HepG2 (cell line): ENCODE measurements around the gene PRKCSH. TPM values are rescaled to one million over a fixed set of nuclear protein-coding genes. Genes with fewer than 3 reads are reported as not detected.

Experiments
- CAMTA2 ChIP-seq: sonication (generic); formaldehyde crosslinking; IDR thresholded peaks from 2 replicates; pipeline ENCODE4 v1.4.0; 2020; ENCODE audit warnings: mild to moderate bottlenecking, missing genetic modification reagents, borderline replicate concordance
- DZIP1 ChIP-seq: sonication (generic); formaldehyde crosslinking; IDR thresholded peaks from 2 replicates; pipeline ENCODE4 v1.5.0; 2020; ENCODE audit warnings: mild to moderate bottlenecking, missing genetic modification reagents
- E2F2 ChIP-seq: sonication (generic); formaldehyde crosslinking; IDR thresholded peaks from 2 replicates; pipeline ENCODE4 v1.4.0; 2020; ENCODE audit warnings: missing genetic modification reagents, borderline replicate concordance
- FOXK2 ChIP-seq: fragments of 450-650 bp; IDR thresholded peaks from 2 replicates; pipeline ENCODE4 v1.6.1; 2016
- HDAC6 ChIP-seq: fragments of 200-600 bp; sonication (generic); IDR thresholded peaks from 2 replicates; pipeline ENCODE4 v1.7.0; 2017; ENCODE audit warnings: mild to moderate bottlenecking, antibody characterized with exemption, low read length, low read depth
- HOXA3 ChIP-seq: sonication (generic); formaldehyde crosslinking; IDR thresholded peaks from 2 replicates; pipeline ENCODE4 v1.5.0; 2020; ENCODE audit warnings: missing genetic modification reagents
- HOXA9 ChIP-seq: sonication (generic); formaldehyde crosslinking; IDR thresholded peaks from 2 replicates; pipeline ENCODE4 v1.8.1; 2022; ENCODE audit warnings: missing genetic modification reagents, mild to moderate bottlenecking, moderate library complexity, borderline replicate concordance
- HOXD1 ChIP-seq: sonication (generic); formaldehyde crosslinking; IDR thresholded peaks from 2 replicates; pipeline ENCODE4 v1.5.0; 2020; ENCODE audit warnings: missing genetic modification reagents
- KLF11 ChIP-seq: IDR thresholded peaks from 2 replicates; pipeline ENCODE4 v1.6.1; 2016; ENCODE audit warnings: missing compliant biosample characterization
- KLF12 ChIP-seq: sonication (generic); formaldehyde crosslinking; IDR thresholded peaks from 2 replicates; pipeline ENCODE4 v1.4.0; 2020; ENCODE audit warnings: missing genetic modification reagents, borderline replicate concordance
- MAFF ChIP-seq: IDR thresholded peaks from 2 replicates; pipeline ENCODE4 v1.6.1; 2011; ENCODE audit warnings: low read depth, low read length, improper control_type of control experiment
- MAZ ChIP-seq, 2 experiments: sonication (generic) in 1 of 2; formaldehyde crosslinking in 1 of 2; IDR thresholded peaks; 2 replicates each; pipeline versions ENCODE4 v1.5.0 to v1.6.1; 2012 to 2020; ENCODE audit warnings: low read depth in 2 of 2, mild to moderate bottlenecking in 2 of 2, borderline replicate concordance in 1 of 2, improper control_type of control experiment in 1 of 2, low read length in 1 of 2, missing genetic modification reagents in 1 of 2, moderate library complexity in 1 of 2
- MXD1 ChIP-seq: sonication (generic); formaldehyde crosslinking; IDR thresholded peaks from 2 replicates; pipeline ENCODE4 v1.4.0; 2020; ENCODE audit warnings: mild to moderate bottlenecking, missing genetic modification reagents
- MYC ChIP-seq: sonication (generic); formaldehyde crosslinking; IDR thresholded peaks from 2 replicates; pipeline ENCODE4 v1.9.0; 2021; ENCODE audit warnings: missing genetic modification reagents, borderline replicate concordance
- NCOA2 ChIP-seq: sonication (generic); formaldehyde crosslinking; IDR thresholded peaks from 2 replicates; pipeline ENCODE4 v1.8.0; 2022; ENCODE audit warnings: inconsistent platforms
- POLR2G ChIP-seq: fragments of 200-400 bp; formaldehyde crosslinking; IDR thresholded peaks from 2 replicates; pipeline ENCODE4 v1.6.1; 2018; ENCODE audit warnings: mild to moderate bottlenecking, low read depth, low read length, moderate library complexity
- RNF219 ChIP-seq: sonication (generic); formaldehyde crosslinking; IDR thresholded peaks from 2 replicates; pipeline ENCODE4 v1.5.0; 2020; ENCODE audit warnings: mild to moderate bottlenecking, missing genetic modification reagents
- SRSF9 ChIP-seq: fragments of 200-400 bp; formaldehyde crosslinking; IDR thresholded peaks from 2 replicates; pipeline ENCODE4 v1.6.1; 2018; ENCODE audit warnings: borderline replicate concordance, mild to moderate bottlenecking, low read depth, low read length; ENCODE audit not compliant: insufficient read depth, poor library complexity, severe bottlenecking
- ZNF124 ChIP-seq: sonication (generic); formaldehyde crosslinking; IDR thresholded peaks from 2 replicates; pipeline ENCODE4 v1.4.0; 2020; ENCODE audit warnings: missing genetic modification reagents
- ZNF432 ChIP-seq: sonication (generic); formaldehyde crosslinking; IDR thresholded peaks from 2 replicates; pipeline ENCODE4 v1.5.0; 2020; ENCODE audit warnings: missing genetic modification reagents, mild to moderate bottlenecking, borderline replicate concordance
- ZNF678 ChIP-seq: sonication (generic); formaldehyde crosslinking; IDR thresholded peaks from 2 replicates; pipeline ENCODE4 v1.4.0; 2020; ENCODE audit warnings: mild to moderate bottlenecking, missing genetic modification reagents
- ZNF782 ChIP-seq: sonication (generic); formaldehyde crosslinking; IDR thresholded peaks from 2 replicates; pipeline ENCODE4 v1.4.0; 2020; ENCODE audit warnings: missing genetic modification reagents, mild to moderate bottlenecking, borderline replicate concordance
- ZNF83 ChIP-seq: sonication (generic); formaldehyde crosslinking; IDR thresholded peaks from 2 replicates; pipeline ENCODE4 v1.4.0; 2020; ENCODE audit warnings: missing genetic modification reagents, mild to moderate bottlenecking, borderline replicate concordance
- polyA plus RNA-seq, 8 experiments: library from polyadenylated mRNA; depleted of rRNA in 3 of 8; stranded (reverse) in 7 of 8; unstranded in 1 of 8; fragments of >200 nt; fragmentation: Illumina TruSeq in 4 of 8; extraction: Trizol in 4 of 8; gene quantifications; 2 replicates each; pipeline versions ENCODE4 v1.2.1 to v1.2.3, GENCODE V29; 2011 to 2016; ENCODE audit warnings: low read depth in 4 of 8, missing spikeins in 1 of 8, mixed read lengths in 1 of 8; ENCODE audit not compliant: insufficient read depth in 1 of 8
- total RNA-seq, 5 experiments: library from RNA; depleted of rRNA; stranded (reverse); fragments of >200 nt; fragmentation: Illumina TruSeq; extraction: Trizol; gene quantifications; 2 replicates each; pipeline ENCODE4 v1.2.3, GENCODE V29; 2016; ENCODE audit warnings: low read depth in 1 of 5

The PRKCSH gene
- total and polyA plus RNA-seq, 2 of the 13 experiments (the other 11 are each of a cell fraction or from before 2014, with no cell fraction given): 85.1 to 125 TPM

GRCh38 chr19:11482384-11483050 is 47.1 kb downstream of the PRKCSH start (continued):
- TF ChIP-seq DZIP1 (CRISPR knock-in tag) (no peak), ZNF782 (no peak), ZNF432 (CRISPR knock-in tag) (0 out of 2 replicates have a peak, but pooled peaks have one; percentile 48), POLR2G (peak; percentile 56; the same call in 1 of the 2 replicates), NCOA2 (CRISPR knock-in tag) (no peak; the same call in 1 of the 2 replicates), MAZ (IDR thresholded peaks at IDR 0.05; ENCODE audit: borderline replicate concordance, low read depth, low read length) (0 out of 2 replicates have a peak, but pooled peaks have one; percentile 26), MAZ (CRISPR knock-in tag; IDR thresholded peaks at IDR 0.05; ENCODE audit: low read depth) (peak; percentile 90; the same call in 1 of the 2 replicates), FOXK2 (no peak), ZNF678 (CRISPR knock-in tag) (0 out of 2 replicates have a peak, but pooled peaks have one; percentile 18), KLF11 (no peak), SRSF9 (no peak), MXD1 (CRISPR knock-in tag) (peak; percentile 90), KLF12 (CRISPR knock-in tag) (peak; percentile 86), E2F2 (CRISPR knock-in tag) (peak; percentile 94; the same call in 1 of the 2 replicates), ZNF124 (CRISPR knock-in tag) (0 out of 2 replicates have a peak, but pooled peaks have one; percentile 76), HDAC6 (no peak), MYC (CRISPR knock-in tag) (peak; percentile 97), RNF219 (no peak), HOXA3 (peak; percentile 83), HOXD1 (CRISPR knock-in tag) (peak; percentile 83), MAFF (no peak), HOXA9 (no peak), ZNF83 (no peak), CAMTA2 (CRISPR knock-in tag) (peak; percentile 73; the same call in 1 of the 2 replicates)
